ENCODE measurements around the gene AKNA.

The AKNA gene

DNA sequence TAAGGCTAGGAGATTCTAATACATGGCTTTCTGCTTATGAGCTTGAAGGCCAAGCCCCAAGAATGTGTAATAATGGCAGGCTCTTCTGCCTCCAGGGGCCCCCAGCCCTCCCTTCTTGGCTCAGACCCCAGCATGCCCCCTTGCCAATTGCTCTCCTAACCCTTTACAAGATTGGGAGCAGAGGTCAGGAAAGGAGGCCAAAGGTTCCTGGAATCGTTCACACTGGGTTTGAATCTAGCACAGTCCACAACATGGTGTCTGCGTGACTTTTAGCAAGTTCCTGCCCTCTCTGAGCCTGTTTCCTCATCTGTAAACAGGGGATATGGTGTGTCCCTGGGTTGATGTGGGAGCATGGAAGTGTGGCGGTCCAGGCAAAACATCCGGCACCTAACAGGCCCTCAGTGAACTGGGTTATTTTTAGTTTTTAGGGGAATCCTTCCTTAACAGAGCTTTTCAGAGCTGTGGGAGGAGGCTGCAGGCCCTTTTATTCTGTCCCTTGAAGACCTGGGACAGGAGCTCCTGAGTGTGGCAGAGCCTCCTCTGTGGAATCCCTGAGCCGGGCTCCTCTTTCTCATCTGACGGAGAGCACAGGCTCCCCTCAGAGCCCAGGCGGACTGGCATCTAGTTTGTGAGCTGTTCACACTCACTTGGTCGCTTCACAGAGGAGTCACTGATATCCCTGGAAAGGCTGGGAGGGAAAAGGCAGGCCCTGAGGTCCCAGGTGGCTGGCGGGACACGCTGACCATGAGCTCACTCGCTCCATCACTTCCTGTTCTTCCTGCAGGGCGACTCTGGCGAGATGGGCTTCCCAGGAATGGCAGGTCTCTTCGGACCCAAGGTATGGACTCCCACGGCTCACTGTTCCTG, 88.3 kb downstream of the AKNA start:
- DNase-seq: no peak

- DNase-seq: no peak
These were observed 91.4 kb downstream of the AKNA start for GRCh38 chr9:114296338-114296737.

DNA sequence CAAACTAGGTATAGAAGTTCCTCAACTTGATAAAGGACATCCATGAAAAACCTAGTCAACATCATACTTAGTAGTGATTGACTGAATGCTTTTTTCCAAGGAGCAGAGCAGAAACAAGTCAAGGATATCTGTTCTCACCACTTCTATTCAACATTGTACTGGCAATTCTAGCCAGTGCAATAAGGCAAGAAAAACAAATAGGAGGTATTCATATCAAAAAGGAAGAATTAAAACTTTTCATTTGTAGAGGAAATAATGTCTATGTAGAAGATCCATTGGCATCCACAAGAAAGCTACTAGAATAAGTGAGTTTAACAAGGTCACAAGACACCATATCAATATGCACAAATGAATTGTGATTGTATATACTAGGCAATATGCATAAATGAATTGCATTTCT, 93.1 kb downstream of the AKNA start:
- no peak for DNase-seq

GRCh38 chr9:114291886-114292590, 95.7 kb downstream of the AKNA start:
- no peak for DNase-seq

DNA sequence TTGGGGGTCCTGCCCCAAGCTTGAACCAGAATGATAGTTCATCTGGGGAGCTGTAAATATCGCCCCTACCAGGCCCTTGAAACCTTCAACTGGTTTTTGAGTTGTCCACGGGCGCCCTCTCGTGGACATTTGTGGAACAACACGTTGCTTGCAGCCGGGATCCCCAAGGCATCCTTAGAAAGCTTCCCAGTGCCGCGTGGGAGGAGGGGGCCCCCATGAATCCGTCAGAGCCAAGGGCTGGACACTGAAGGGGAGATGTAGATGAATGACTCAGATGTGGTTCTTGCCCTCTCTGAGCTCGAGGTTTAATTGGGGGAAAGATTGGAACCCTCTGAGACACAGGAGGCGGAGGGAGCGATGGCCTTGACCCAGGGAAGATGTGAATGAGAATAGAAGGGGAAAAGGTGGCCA, 96.7 kb downstream of the AKNA start:
- DNase-seq: no peak

GRCh38 chr9:114290561-114290986, 97.2 kb downstream of the AKNA start:
- DNase-seq: no peak

GRCh38 chr9:114289571-114290481, 98.0 kb downstream of the AKNA start:
- no peak for DNase-seq

GRCh38 chr9:114289106-114289505, 98.7 kb downstream of the AKNA start:
- no peak for DNase-seq

DNA sequence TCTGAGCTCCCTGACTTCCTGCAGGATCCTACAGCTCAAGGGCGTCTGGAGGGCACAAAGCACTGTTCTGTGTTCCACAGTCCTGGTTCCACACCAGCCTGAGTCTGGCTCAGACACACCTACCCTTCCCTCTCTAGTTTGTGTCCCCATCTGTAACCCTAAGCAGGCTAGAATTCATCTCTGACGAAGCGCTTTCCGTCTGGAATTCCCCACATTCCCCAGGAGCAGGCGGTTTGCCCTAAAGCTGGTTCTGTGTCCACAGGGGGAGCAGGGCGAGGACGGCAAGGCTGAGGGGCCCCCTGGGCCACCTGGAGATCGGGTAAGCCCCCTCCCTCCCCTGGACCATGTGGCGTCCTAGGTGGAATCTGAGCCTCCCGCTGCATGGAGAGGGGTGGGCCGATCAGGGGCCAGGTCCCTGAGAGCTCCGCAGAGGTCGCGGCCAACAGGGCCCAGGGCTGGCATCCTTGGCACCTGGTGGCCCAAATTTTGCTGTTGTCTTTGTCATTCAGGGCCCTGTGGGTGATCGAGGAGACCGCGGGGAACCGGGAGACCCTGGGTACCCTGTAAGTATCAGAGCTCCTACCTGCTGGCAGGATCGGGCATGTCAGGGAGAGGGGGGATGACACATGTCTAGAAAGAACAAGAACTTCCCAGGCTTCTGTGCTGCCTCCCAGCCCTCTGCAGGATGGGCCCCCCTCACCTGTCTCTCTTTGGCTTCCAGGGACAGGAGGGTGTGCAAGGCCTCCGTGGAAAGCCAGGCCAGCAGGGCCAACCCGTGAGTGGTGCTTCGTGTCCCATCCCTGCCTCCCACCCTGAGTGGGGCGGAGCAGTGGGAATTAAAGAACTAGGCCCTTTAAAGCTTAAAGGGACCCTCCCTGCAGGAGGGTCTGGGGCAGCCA, 99.3 kb downstream of the AKNA start:
- no peak for DNase-seq

GRCh38 chr9:114287763-114288192, 100.0 kb downstream of the AKNA start:
- DNase-seq: no peak

- DNase-seq: no peak
These were observed 100.6 kb downstream of the AKNA start for GRCh38 chr9:114287001-114287762.

DNA sequence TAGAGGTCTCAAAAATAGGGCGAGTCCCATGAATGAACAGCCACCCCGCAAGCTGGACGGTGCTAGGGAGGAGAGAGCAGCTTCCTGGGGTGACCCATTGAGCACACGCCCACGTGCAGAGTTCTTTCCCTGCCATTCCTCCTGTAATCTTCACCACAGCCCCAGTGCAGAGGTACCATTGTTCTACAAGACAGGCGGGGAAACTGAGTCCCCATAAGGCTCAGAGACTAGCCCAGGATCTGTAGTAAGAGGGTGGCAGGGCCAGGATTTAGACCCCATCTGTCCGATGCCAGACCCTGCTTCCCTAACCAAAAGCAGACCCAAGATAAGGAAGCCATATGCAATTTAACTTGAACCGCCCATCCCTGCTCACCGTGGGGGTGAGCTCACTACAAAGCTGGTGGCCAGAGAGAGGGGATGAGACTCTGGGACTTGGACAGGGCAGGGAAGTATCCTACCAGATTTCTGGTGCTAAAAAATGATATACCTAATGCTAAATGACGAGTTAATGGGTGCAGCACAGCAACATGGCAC, 101.6 kb downstream of the AKNA start:
- no peak for DNase-seq

DNA sequence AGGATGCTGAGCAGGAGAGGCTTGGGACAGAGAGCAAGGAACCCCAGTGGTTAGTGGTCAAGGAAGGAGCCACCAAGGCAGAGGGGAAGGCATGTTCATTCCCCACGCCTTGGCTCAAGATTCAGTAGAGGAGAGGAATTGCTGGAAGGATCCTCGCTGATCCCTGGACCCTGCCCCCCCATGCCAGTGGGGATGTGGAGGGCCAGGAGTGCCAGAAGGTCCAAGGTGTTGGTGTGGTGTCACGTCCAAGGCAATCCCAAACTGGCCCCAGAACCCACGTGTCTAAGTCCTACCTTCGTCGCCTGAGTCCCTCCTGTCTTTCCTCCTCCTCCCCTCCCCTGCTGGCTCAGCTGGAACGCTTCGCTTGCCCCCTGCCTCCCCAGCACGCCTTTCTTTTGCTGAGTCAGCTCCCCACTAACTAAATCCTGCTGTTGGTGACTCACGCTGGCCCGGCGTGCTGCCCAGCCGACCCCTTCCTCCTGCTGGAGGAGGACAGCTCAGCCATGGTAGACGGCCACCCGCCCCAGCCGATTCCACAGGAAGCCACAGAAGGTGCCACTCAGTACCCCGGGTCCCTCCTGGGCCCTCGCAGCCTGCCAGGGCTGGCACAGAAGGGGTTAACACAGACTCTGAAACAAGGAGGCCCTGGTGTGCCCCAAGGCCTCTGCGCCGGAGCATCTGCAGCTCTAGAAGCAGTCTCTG, 102.5 kb downstream of the AKNA start:
- DNase-seq: no peak

DNA sequence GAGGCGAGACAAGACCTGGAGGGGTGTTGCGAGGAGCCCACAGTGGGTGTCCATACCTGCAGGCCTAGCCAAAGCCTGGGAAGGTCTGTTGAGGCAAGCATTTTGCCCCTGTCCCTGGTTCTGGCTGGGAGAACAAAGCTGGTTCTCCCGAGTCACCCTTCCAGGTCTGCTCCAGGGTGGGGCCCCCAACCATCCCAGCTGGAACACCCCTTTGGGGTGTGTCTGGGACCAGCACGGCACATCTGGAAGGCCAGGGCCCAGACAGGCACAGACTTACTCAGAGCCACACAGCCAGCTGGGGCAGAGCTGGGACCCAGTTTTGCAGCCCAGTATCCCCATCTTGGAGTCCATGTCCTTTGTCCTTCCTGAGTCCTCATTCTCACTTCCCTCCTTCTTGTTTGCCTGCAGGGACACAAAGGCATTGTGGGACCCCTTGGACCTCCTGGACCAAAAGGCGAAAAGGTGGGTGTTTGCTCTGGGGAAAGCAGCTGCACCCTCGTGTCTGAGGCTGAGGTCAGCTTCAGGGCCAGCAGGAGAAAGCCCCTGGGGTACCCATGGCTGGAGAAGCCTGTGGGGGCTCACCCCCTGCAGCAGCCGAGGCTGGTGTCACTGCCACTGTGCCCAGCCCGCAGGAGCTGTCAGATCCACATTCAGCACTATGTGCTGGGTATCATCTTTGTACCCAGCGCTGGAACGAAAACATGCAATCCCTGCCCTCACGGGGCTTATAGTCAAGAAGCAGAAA, 103.3 kb downstream of the AKNA start:
- DNase-seq: no peak
